ENCODE measurements around the gene LLGL1. TPM values are rescaled to one million over a fixed set of nuclear protein-coding genes. Genes with fewer than 3 reads are reported as not detected.

LLGL1 gene
- total RNA-seq, 1 experiment from 2014 or later, result 47.4 TPM

- DNase-seq (no peak), ATAC-seq (no peak)
- Histone ChIP-seq H3K27me3 (ENCODE audit: low read length) (no peaks in the 10 kb centered on the region), H3K27ac (ENCODE audit: low read length) (no peak overlapping the region), H3K79me2 (ENCODE audit: low read length) (no peaks in the 10 kb centered on the region), H4K20me1 (ENCODE audit: low read length) (no peaks in the 10 kb centered on the region), H3K4me1 (ENCODE audit: insufficient read depth, low read length) (no peaks in the 10 kb centered on the region), H2AFZ (ENCODE audit: low read length) (no peak overlapping the region), H3K9ac (ENCODE audit: low read length) (no peak overlapping the region), H3K9me2 (replicated peaks; ENCODE audit: low read length) (no peaks in the 10 kb centered on the region), H3K36me3 (ENCODE audit: low read depth, low read length) (peaks cover 3% of the 10 kb centered on the region), H3K9me3 (ENCODE audit: low read length) (no peaks in the 10 kb centered on the region), H3F3A (ENCODE audit: low read length, unreplicated experiment) (no peaks in the 10 kb centered on the region), H3K4me3 (ENCODE audit: low read length) (no peak overlapping the region), H3K4me2 (ENCODE audit: low read length) (no peak overlapping the region)
- CTCF ChIA-PET, result no interaction called here
- intact Hi-C loops (cut with micrococcal nuclease), result no loop called here
- no TSS peak for BruUV-seq (replicated peaks)
- TF ChIP-seq EZH2 (IDR thresholded peaks at IDR 0.05; ENCODE audit: low read length, unreplicated experiment) (no peak), EZH2phosphoT487 (IDR thresholded peaks at IDR 0.05; ENCODE audit: borderline replicate concordance, low read length) (no peak)
- TF ChIP-seq, protein P1, sequence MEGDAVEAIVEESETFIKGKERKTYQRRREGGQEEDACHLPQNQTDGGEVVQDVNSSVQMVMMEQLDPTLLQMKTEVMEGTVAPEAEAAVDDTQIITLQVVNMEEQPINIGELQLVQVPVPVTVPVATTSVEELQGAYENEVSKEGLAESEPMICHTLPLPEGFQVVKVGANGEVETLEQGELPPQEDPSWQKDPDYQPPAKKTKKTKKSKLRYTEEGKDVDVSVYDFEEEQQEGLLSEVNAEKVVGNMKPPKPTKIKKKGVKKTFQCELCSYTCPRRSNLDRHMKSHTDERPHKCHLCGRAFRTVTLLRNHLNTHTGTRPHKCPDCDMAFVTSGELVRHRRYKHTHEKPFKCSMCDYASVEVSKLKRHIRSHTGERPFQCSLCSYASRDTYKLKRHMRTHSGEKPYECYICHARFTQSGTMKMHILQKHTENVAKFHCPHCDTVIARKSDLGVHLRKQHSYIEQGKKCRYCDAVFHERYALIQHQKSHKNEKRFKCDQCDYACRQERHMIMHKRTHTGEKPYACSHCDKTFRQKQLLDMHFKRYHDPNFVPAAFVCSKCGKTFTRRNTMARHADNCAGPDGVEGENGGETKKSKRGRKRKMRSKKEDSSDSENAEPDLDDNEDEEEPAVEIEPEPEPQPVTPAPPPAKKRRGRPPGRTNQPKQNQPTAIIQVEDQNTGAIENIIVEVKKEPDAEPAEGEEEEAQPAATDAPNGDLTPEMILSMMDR (conservative IDR thresholded peaks at IDR 0.05; ENCODE audit: low read depth, low read length), result no peak
- POLR2A ChIA-PET (ENCODE audit: unreplicated experiment), result interaction anchor here (0.6 kb wide), 1 partner anchor 11 kb away, joined by 3 read pairs; no protein-coding TSS in a partner anchor
These were observed 42.7 kb downstream of the LLGL1 start for GRCh38 chr17:18267927-18268711.

GRCh38 chr17:18270046-18270931, 44.9 kb downstream of the LLGL1 start:
- intact Hi-C loops (cut with micrococcal nuclease), result no loop called here
- CTCF ChIA-PET, result no interaction called here
- H3K79me2 ChIP-seq (ENCODE audit: low read length), result no peaks in the 10 kb centered on the region
- no peak overlapping the region for H3K4me3 ChIP-seq (ENCODE audit: low read length)
- H3K27me3 ChIP-seq (ENCODE audit: low read length), result no peaks in the 10 kb centered on the region
- no TSS peak for BruUV-seq (replicated peaks)
- POLR2A ChIA-PET (ENCODE audit: unreplicated experiment), result no interaction called here
- no peak for TF ChIP-seq EZH2phosphoT487 (IDR thresholded peaks at IDR 0.05; ENCODE audit: borderline replicate concordance, low read length)
- H4K20me1 ChIP-seq (ENCODE audit: low read length), result no peaks in the 10 kb centered on the region
- H3K9me2 ChIP-seq (replicated peaks; ENCODE audit: low read length), result no peaks in the 10 kb centered on the region
- no peak overlapping the region for H2AFZ ChIP-seq (ENCODE audit: low read length)
- H3K36me3 ChIP-seq (ENCODE audit: low read depth, low read length), result peaks cover 14% of the 10 kb centered on the region
- ATAC-seq, result no peak
- H3K4me1 ChIP-seq (ENCODE audit: insufficient read depth, low read length), result no peaks in the 10 kb centered on the region
- H3K4me2 ChIP-seq (ENCODE audit: low read length), result no peak overlapping the region
- no peaks in the 10 kb centered on the region for H3F3A ChIP-seq (ENCODE audit: low read length, unreplicated experiment)
- H3K9ac ChIP-seq (ENCODE audit: low read length), result no peak overlapping the region
- no peaks in the 10 kb centered on the region for H3K9me3 ChIP-seq (ENCODE audit: low read length)
- H3K27ac ChIP-seq (ENCODE audit: low read length), result no peak overlapping the region
- DNase-seq, result no peak

DNA sequence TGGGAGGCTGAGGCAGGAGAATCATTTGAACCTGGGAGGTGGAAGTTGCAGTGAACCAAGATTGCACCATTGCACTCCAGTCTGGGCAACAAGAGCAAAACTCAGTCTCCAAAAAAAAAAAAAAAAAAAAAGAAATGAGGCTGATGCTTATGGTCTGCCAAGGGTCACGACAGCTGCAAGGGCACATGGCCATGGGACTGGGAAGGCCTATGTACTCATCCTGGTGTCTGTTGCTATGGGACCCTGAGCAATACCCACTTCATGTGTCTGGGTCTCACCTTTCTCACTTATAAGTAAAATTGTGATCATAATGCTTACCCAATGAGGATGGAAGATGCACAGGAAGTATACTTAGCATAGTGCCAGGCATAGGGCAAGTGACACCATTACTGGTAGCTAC, 51.6 kb downstream of the LLGL1 start:
- H2AFZ ChIP-seq (ENCODE audit: low read length), result no peak overlapping the region
- H3K79me2 ChIP-seq (ENCODE audit: low read length), result no peaks in the 10 kb centered on the region
- peaks cover 52% of the 10 kb centered on the region for H3K36me3 ChIP-seq (ENCODE audit: low read depth, low read length)
- ChIA-PET POLR2A (ENCODE audit: unreplicated experiment) (no interaction called here), CTCF (no interaction called here)
- ATAC-seq (no peak), DNase-seq (no peak)
- H3K4me3 ChIP-seq (ENCODE audit: low read length), result no peak overlapping the region
- H3K9me2 ChIP-seq (replicated peaks; ENCODE audit: low read length), result no peaks in the 10 kb centered on the region
- H3K4me2 ChIP-seq (ENCODE audit: low read length), result no peak overlapping the region
- no peak overlapping the region for H3K9ac ChIP-seq (ENCODE audit: low read length)
- no peaks in the 10 kb centered on the region for H3F3A ChIP-seq (ENCODE audit: low read length, unreplicated experiment)
- no peaks in the 10 kb centered on the region for H3K27me3 ChIP-seq (ENCODE audit: low read length)
- TF ChIP-seq EZH2 (IDR thresholded peaks at IDR 0.05; ENCODE audit: low read length, unreplicated experiment), result no peak
- TF ChIP-seq EZH2phosphoT487 (IDR thresholded peaks at IDR 0.05; ENCODE audit: borderline replicate concordance, low read length), result no peak
- TF ChIP-seq, protein P1 (conservative IDR thresholded peaks at IDR 0.05; ENCODE audit: low read depth, low read length), result no peak
- intact Hi-C loops (cut with micrococcal nuclease), result no loop called here
- H4K20me1 ChIP-seq (ENCODE audit: low read length), result no peaks in the 10 kb centered on the region
- no peaks in the 10 kb centered on the region for H3K4me1 ChIP-seq (ENCODE audit: insufficient read depth, low read length)
- no peaks in the 10 kb centered on the region for H3K9me3 ChIP-seq (ENCODE audit: low read length)
- H3K27ac ChIP-seq (ENCODE audit: low read length), result no peak overlapping the region
- no TSS peak for BruUV-seq (replicated peaks)
